ENCODE measurements around the gene HIGD2B. TPM values are rescaled to one million over a fixed set of nuclear protein-coding genes. Genes with fewer than 3 reads are reported as not detected.
"Not testable (repeated sequence)": the region's sequence is repeated elsewhere in the genome, so short reads cannot be mapped to it uniquely, and the experiment has no call there.

Gene HIGD2B
- polyA plus RNA-seq, 1 experiment = not detected

DNA sequence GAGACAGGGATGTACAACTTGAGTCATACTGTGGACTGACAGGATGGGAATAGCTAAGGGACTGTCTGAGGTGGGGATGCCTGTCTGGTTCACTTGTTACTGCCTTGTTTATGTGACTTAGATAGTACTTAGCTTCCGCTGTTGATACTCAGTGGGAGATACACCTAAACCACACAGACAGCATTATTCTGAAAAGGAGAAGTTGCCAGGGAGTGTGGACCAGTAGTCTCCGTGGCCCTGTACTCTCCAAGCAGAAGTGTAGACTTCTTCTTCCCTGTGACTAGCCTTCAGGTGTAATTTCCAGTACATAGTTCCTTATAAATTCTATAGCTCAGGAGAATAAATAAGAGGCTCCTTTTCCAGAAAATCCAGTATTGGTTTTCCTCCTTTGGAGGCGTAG is 5.1 kb downstream of the HIGD2B start:
- H3K36me3 ChIP-seq (ENCODE audit: control insufficient read depth, insufficient read depth, low read length) = no peaks in the 10 kb centered on the region
- no peak for DNase-seq (ENCODE audit: low read depth)
- CTCF ChIA-PET = interaction anchor here (3.8 kb wide), 1 partner anchor 9 kb away, joined by 24 read pairs; no protein-coding TSS in a partner anchor
- TF ChIP-seq, protein P1, sequence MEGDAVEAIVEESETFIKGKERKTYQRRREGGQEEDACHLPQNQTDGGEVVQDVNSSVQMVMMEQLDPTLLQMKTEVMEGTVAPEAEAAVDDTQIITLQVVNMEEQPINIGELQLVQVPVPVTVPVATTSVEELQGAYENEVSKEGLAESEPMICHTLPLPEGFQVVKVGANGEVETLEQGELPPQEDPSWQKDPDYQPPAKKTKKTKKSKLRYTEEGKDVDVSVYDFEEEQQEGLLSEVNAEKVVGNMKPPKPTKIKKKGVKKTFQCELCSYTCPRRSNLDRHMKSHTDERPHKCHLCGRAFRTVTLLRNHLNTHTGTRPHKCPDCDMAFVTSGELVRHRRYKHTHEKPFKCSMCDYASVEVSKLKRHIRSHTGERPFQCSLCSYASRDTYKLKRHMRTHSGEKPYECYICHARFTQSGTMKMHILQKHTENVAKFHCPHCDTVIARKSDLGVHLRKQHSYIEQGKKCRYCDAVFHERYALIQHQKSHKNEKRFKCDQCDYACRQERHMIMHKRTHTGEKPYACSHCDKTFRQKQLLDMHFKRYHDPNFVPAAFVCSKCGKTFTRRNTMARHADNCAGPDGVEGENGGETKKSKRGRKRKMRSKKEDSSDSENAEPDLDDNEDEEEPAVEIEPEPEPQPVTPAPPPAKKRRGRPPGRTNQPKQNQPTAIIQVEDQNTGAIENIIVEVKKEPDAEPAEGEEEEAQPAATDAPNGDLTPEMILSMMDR (IDR thresholded peaks at IDR 0.05; ENCODE audit: insufficient read depth, low read depth, low read length) = no peak
- H3K4me3 ChIP-seq (ENCODE audit: low read depth, low read length) = no peak overlapping the region
- POLR2A ChIA-PET = no interaction called here
- peaks cover 2% of the 10 kb centered on the region; the same call in 1 of the 2 replicates for H3K27me3 ChIP-seq (ENCODE audit: control insufficient read depth, insufficient read depth, low read length)

DNA sequence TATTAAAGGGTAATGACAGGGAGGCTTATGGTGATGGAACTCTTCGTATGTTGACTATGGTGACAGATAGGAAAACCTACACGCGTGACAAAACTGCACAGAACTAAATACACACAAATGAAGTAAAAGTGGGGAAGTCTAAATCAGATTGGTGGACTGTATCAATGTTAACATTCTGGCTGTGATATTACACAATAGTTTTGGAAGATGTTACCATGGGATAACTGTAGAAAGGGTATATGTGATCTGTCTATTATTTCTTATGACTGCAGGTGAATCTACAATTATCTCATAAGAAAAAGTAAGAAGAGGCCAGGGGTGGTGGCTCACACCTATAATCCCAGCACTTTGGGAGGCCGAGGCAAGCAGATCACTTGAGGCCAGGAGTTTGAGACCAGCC is 9.1 kb downstream of the HIGD2B start:
- CTCF ChIA-PET = interaction anchor here (1.1 kb wide), 1 partner anchor 77 kb away, joined by 3 read pairs; no protein-coding TSS in a partner anchor
- H3K27me3 ChIP-seq (ENCODE audit: control insufficient read depth, insufficient read depth, low read length) = peaks cover 2% of the 10 kb centered on the region; the same call in 1 of the 2 replicates
- no peaks in the 10 kb centered on the region for H3K36me3 ChIP-seq (ENCODE audit: control insufficient read depth, insufficient read depth, low read length)
- no peak for DNase-seq (ENCODE audit: low read depth)
- TF ChIP-seq, protein P1 (IDR thresholded peaks at IDR 0.05; ENCODE audit: insufficient read depth, low read depth, low read length) = no peak
- POLR2A ChIA-PET = no interaction called here
- no peak overlapping the region for H3K4me3 ChIP-seq (ENCODE audit: low read depth, low read length)

DNA sequence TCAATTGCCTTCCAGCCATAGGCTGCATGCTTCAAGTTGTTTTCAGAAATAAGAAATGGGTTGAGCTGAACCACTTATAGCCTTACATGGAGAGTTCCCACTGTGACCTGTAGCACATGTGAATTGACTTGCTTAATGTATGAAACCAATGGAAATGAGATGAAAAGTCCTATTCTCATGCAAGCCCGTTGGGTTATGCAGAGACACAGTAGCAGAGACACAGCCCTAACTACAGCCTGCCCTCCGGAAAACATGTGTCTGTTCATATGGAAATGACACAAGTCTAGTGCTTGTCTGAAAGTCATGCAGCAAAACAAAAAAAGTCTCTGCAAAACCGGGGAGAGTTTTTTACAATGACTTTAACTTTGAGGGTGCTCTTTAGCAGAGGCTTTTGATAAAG is 14.5 kb downstream of the HIGD2B start:
- no peak overlapping the region for H3K4me3 ChIP-seq (ENCODE audit: low read depth, low read length)
- POLR2A ChIA-PET = no interaction called here

DNA sequence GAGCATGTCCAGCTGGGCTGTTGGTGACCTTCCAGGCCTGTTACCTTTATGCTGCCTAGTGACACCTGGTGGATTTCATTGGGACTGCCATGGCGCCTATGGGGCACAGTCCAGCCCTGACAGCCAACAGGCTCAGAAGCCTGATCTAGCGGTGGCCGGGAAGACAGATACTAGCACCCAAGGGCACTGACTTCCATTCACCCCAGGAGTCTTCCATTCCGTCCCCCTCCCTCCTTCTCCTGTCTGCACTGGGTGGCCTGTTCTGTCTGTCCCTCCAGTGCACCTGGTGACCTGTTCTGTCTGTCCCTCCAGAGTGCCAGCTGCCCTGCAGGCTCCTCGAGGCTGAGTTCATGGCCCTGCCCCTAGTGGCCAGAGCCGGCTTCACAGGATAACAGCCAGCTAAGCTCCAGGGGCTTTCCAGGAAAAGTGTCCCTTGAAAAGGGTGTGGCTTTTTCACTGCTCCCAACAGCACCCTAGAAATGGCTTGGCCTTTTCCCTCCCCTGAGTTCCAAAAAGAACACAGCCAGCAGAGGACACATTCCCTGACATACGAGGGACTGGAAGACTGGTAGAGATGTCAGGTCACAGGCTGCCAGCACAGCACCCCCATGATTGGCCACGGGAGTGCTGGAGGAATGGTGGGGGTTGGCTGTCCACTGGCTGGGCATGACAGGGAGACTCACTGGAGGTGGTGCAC is 15.2 kb downstream of the HIGD2B start:
- DNase-seq (ENCODE audit: low read depth); H3K27me3 ChIP-seq (ENCODE audit: control insufficient read depth, insufficient read depth, low read length); POLR2A ChIA-PET; H3K4me3 ChIP-seq (ENCODE audit: low read depth, low read length); H3K36me3 ChIP-seq (ENCODE audit: control insufficient read depth, insufficient read depth, low read length): not testable (repeated sequence)
- CTCF ChIA-PET = interaction anchor here (0.9 to 3.5 kb wide), 16 partner anchors 11 to 390 kb away, joined by 3 to 24 read pairs (median 4); partner anchors contain the start of genes BBS4 and HIGD2B
- TF ChIP-seq, protein P1 (IDR thresholded peaks at IDR 0.05; ENCODE audit: insufficient read depth, low read depth, low read length) = peak; percentile 75

More for the DNA sequence above, 14.5 kb downstream of the HIGD2B start:
- no peak for DNase-seq (ENCODE audit: low read depth)
- H3K27me3 ChIP-seq (ENCODE audit: control insufficient read depth, insufficient read depth, low read length) = no peaks in the 10 kb centered on the region
- H3K36me3 ChIP-seq (ENCODE audit: control insufficient read depth, insufficient read depth, low read length) = no peaks in the 10 kb centered on the region
- TF ChIP-seq, protein P1 (IDR thresholded peaks at IDR 0.05; ENCODE audit: insufficient read depth, low read depth, low read length) = no peak
- CTCF ChIA-PET = interaction anchor here (0.7 to 3.5 kb wide), 14 partner anchors 10 to 391 kb away, joined by 3 to 24 read pairs (median 4); partner anchors contain the start of genes BBS4 and HIGD2B

DNA sequence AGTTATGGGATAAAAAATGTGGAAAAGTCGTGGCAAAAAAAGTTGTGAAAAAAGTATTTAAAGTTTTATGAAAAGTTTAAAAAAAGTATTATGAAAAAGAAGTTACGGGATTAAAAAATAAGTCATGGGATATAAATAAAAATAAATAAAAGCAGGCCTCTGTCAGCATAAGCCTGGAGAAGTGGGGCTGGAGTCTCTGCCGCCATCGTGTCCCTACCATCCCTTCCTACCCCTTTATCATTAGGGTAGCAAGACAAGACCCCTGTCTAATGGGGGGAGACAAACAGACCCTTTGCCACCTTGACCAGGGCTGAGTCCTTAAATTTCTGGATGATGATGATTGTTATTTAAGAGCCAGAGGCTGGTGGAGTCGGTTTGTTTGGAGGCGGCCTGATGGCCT is 16.2 kb downstream of the HIGD2B start:
- POLR2A ChIA-PET; H3K36me3 ChIP-seq (ENCODE audit: control insufficient read depth, insufficient read depth, low read length); H3K4me3 ChIP-seq (ENCODE audit: low read depth, low read length); DNase-seq (ENCODE audit: low read depth); H3K27me3 ChIP-seq (ENCODE audit: control insufficient read depth, insufficient read depth, low read length); CTCF ChIA-PET: not testable (repeated sequence)

DNA sequence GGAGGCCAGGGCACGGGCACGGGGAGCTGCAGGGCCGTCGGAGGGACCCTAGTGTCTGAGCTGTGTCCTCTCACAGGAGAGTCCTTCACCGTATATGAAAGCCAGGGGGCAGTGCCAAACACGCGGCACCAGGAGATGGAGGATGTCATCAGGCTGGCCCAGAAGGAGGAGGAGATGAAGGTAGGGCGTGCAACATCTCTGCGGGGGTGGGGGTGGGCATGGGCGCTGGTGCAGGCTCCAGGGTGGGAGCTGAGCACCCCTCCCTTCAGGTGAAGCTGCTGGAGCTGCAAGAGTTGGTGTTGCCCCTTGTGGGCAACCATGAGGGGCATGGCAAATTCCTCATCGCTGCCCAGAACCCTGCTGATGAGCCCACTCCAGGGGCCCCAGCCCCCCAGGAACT is 20.3 kb downstream of the HIGD2B start:
- CTCF ChIA-PET; DNase-seq (ENCODE audit: low read depth); H3K4me3 ChIP-seq (ENCODE audit: low read depth, low read length); H3K36me3 ChIP-seq (ENCODE audit: control insufficient read depth, insufficient read depth, low read length); POLR2A ChIA-PET; H3K27me3 ChIP-seq (ENCODE audit: control insufficient read depth, insufficient read depth, low read length): not testable (repeated sequence)

DNA sequence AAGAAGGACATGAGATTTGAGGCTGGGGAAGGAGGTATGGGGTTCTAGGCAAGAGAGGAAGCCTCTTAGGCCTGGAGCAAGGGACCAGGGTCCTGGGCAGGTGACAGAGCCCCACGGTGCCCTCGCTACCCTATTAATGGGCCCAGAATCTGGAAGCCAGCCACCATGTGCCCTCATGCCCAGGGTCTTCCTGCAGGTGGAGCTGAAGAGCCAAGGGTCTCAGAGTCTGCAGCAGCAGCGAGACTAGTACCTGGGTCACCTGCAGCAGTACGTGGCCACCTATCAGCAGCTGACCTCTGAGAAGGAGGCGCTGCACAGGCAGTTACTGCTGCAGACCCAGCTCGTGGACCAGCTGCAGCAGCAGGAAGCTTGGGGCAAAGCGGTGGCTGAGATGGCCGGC is 22.1 kb downstream of the HIGD2B start:
- DNase-seq (ENCODE audit: low read depth); H3K4me3 ChIP-seq (ENCODE audit: low read depth, low read length); H3K36me3 ChIP-seq (ENCODE audit: control insufficient read depth, insufficient read depth, low read length); CTCF ChIA-PET; POLR2A ChIA-PET; H3K27me3 ChIP-seq (ENCODE audit: control insufficient read depth, insufficient read depth, low read length): not testable (repeated sequence)

DNA sequence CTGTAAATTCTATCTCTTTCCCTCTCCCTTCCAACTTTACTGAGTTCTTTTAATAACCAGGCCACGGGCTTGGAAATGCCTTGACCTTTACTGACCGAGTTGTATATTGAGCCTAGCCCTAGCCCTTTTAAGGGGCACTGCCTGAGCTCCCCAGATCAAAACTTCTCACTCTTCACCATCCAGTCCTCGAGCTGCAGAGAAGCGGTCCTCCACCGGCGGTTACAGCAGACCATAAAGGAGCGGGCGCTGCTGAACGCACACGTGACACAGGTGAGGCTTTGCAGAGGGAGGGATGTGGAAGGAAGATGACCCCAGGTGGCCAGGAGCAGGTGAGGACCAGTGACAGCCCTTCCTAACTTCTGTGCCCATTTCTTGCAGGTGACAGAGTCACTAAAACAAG is 24.9 kb downstream of the HIGD2B start:
- CTCF ChIA-PET; H3K4me3 ChIP-seq (ENCODE audit: low read depth, low read length); POLR2A ChIA-PET; H3K27me3 ChIP-seq (ENCODE audit: control insufficient read depth, insufficient read depth, low read length); H3K36me3 ChIP-seq (ENCODE audit: control insufficient read depth, insufficient read depth, low read length); DNase-seq (ENCODE audit: low read depth): not testable (repeated sequence)

DNA sequence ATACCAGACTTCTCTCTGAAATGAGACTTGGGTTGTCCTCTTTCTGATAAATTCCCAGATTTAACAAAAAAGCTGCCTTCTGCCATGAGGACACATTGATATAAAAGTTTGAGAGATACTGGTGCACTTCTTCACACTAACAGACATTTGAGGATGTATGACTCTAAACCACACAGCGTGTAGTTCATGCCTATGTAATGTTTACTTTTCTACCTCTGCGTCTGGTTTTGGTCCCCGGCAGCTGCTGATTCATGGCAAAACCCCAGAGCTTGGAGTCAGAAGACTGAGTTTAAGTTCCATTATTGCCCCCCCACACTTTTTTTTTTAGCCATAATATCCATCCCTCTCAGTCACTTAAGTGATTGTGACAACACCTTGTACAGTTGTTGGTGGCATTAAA is 30.0 kb downstream of the HIGD2B start:
- H3K27me3 ChIP-seq (ENCODE audit: control insufficient read depth, insufficient read depth, low read length); H3K4me3 ChIP-seq (ENCODE audit: low read depth, low read length); H3K36me3 ChIP-seq (ENCODE audit: control insufficient read depth, insufficient read depth, low read length); CTCF ChIA-PET; DNase-seq (ENCODE audit: low read depth); POLR2A ChIA-PET: not testable (repeated sequence)

Data from BJ (cell line).